Astrocyte of the cerebellum (primary cell): ENCODE results near the gene TMBIM1.

Experiments used
- DNase-seq: peaks from one replicate; pipeline ENCODE4 v3.0.0-alpha.2; 2011; ENCODE audit warnings: low read depth
- H3K4me3 ChIP-seq: 2 replicates; pipeline ENCODE4 v1.5.1; 2011; ENCODE audit warnings: mild to moderate bottlenecking, low read depth, low read length, moderate library complexity
- CTCF ChIP-seq: IDR thresholded peaks from 2 replicates; pipeline ENCODE4 v1.5.1; 2012; ENCODE audit warnings: low read length, low read depth, moderate library complexity, mild to moderate bottlenecking; ENCODE audit errors: missing control alignments
- in situ Hi-C: cut with HindIII; loops from 2 replicates; pipeline ENCODE4 v1.10.0; 2017; ENCODE audit warnings: low sequenced_read_pairs

TMBIM1 gene

GRCh38 chr2:218307415-218308090 is 15.2 kb upstream of the TMBIM1 start:
- H3K4me3 ChIP-seq: no peak overlapping the region
- in situ Hi-C loops: no loop called here
- TF ChIP-seq CTCF: no peak
- DNase-seq: no peak

- H3K4me3 ChIP-seq: no peak overlapping the region
- in situ Hi-C loops: no loop called here
- DNase-seq: no peak
- TF ChIP-seq CTCF: no peak
Measured at GRCh38 chr2:218306184-218306920, 14.0 kb upstream of the TMBIM1 start.

- in situ Hi-C loops: no loop called here
Measured at GRCh38 chr2:218305383-218305782, 13.1 kb upstream of the TMBIM1 start.

GRCh38 chr2:218301176-218301819 is 9.0 kb upstream of the TMBIM1 start:
- in situ Hi-C loops: no loop called here
- TF ChIP-seq CTCF: peak; percentile 94
- H3K4me3 ChIP-seq: no peak overlapping the region
- DNase-seq: peak; percentile 72

More at GRCh38 chr2:218305383-218305782, 13.1 kb upstream of the TMBIM1 start:
- TF ChIP-seq CTCF: no peak
- H3K4me3 ChIP-seq: no peak overlapping the region
- DNase-seq: no peak

GRCh38 chr2:218300141-218300540 is 7.8 kb upstream of the TMBIM1 start:
- no peak for DNase-seq
- in situ Hi-C loops: no loop called here
- no peak overlapping the region for H3K4me3 ChIP-seq
- no peak for TF ChIP-seq CTCF

- H3K4me3 ChIP-seq: no peak overlapping the region
- DNase-seq: no peak
- in situ Hi-C loops: loop anchor here (5.0 kb wide), 2 partner anchors 59 to 84 kb away; partner anchors contain the start of genes CATIP and SLC11A1
- TF ChIP-seq CTCF: no peak
Measured at GRCh38 chr2:218298314-218298875, 6.1 kb upstream of the TMBIM1 start.
